Measurements from ENCODE around the gene FKBP10. TPM values are rescaled to one million over a fixed set of nuclear protein-coding genes. Genes with fewer than 3 reads are reported as not detected.

Gene FKBP10
- total and polyA plus RNA-seq, 2 donors: 84.5 to 166 TPM

DNA sequence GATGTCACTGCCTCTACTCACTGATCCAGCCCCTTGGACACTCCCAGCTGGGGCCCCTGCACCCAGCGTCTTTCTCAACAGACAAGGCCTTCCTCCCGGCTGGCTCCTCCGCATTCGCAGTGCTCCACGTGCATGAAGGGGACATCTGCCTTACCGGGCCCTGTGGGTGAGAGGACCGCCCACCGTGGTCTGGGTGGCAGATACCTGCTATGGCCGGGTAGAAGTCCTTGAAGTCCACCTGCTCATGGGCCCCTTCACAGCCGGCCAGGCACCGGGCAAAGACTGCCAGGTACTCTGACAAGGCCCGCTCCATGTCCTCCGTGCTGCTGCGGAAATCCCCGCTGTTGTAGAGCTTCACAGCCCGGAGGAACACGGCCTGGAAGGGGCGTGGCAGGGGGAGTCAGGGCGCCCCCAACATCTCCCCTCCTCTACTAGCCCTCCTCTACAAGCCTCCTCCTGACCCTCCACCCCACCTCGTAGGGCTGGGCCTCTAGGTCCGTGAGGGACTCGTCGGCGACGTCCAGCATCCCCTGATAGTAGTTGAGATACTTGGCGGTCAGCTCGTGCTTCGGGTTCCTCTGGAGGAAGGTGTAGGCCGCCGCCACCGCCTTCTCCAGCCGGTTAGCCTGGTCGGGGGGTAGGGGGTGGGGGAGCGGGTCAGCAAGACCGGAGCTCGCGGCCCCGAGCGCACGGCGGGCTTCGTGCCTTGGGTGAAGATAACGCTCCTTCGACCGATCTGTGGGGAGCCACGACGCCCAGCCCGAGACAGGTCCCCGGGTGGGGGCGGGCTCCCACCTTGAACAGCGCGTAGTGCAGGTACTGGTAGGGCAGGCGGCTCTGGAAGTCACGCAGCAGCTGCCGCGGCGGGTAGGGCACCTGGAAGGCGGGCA is 1.9 kb upstream of the FKBP10 start:
- 18% methylated on average over 58 of the region's 58 CpGs for WGBS
- Histone ChIP-seq H3K4me1 (ENCODE audit: insufficient read depth) (no peaks in the 10 kb centered on the region), H3K36me3 (ENCODE audit: insufficient read depth) (no peaks in the 10 kb centered on the region), H3K4me3 (ENCODE audit: low read depth, low read length) (peak overlapping the region; percentile 83), H3K27ac (ENCODE audit: low read depth) (peak overlapping the region; percentile 55)
- no peak for DNase-seq (ENCODE audit: extremely low spot score)

DNA sequence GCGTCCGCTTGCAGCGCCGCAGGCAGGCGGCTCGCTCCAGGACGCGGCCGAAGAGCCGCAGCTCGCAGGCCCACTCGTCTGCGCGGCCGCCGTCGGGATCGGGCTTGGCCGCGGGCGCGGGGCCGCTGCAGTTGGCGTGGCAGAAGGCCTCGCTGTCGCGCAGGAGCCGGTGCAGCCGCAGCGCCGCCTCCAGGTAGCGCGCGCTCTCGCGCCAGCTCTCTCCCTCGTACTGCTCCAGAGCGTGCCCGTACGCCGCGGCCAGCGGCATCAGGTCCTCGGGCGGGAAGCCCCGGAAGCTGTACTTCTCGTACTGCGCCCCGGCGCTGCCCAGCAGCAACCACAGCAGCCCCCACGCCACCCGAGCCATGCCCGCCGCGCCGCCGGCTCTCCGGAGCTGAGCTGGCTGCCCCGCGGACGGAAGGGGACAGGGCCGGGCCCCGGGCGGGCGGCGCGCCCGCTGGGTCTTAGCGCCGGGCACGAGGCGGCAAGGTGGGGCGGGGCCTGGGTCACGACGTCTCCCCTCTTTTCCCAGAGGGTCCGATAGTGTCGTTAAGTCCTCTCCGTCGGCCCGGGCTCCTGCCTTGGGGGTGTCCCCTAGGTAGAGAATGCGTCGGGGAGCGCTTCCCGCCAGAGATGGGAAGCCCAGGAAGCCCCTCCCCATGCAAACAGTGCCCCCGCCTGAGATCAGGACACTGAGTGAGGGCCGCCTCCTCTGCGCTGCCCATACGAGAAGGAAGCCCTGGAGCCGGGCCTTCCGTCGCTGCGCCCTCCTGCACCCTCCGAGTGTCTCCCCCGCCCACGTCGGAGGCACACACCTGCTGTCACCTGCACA is 1.0 kb upstream of the FKBP10 start, which contains the start of gene P3H4:
Gene P3H4 (minus strand): TSS at position 401 of the 832 bp plus-strand sequence. CDS start 34 bp downstream, at position 367.
- Histone ChIP-seq H3K4me1 (ENCODE audit: insufficient read depth) (no peaks in the 10 kb centered on the region), H3K27ac (ENCODE audit: low read depth) (peak within 1 kb of the TSS; percentile 55), H3K36me3 (ENCODE audit: insufficient read depth) (no peaks in the 10 kb centered on the region), H3K4me3 (ENCODE audit: low read depth, low read length) (peak within 1 kb of the TSS; percentile 83)
- DNase-seq (ENCODE audit: extremely low spot score): no peak
- WGBS: under 1% methylated on average over 96 of the region's 96 CpGs

DNA sequence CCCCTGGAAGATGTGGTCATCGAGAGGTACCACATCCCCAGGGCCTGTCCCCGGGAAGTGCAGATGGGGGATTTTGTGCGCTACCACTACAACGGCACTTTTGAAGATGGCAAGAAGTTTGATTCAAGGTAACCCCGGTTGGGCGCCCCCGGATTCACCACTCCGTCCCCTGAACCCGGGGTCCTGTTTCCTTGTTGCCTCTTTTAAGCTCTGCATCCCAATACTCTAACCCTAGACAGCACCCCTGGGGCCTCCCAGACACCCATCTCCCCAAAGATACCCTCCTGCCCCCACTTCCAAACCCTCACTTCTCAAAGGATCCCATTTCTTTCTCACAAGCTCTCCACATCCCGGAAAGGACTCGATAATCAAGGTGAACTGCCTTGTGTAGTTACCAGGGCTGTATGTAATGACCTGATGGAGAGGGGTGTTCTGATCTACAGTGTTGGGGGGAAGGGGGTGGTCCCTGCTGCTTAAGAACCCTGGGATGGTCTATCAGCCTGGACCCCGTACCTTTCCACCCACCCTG is 412 bp downstream of the FKBP10 start:
- Histone ChIP-seq H3K27ac (ENCODE audit: low read depth) (peak overlapping the region; percentile 51), H3K4me1 (ENCODE audit: insufficient read depth) (no peaks in the 10 kb centered on the region), H3K4me3 (ENCODE audit: low read depth, low read length) (peak overlapping the region; percentile 83), H3K36me3 (ENCODE audit: insufficient read depth) (no peaks in the 10 kb centered on the region)
- WGBS: 20% methylated on average over 12 of the region's 12 CpGs
- DNase-seq (ENCODE audit: extremely low spot score): no peak

DNA sequence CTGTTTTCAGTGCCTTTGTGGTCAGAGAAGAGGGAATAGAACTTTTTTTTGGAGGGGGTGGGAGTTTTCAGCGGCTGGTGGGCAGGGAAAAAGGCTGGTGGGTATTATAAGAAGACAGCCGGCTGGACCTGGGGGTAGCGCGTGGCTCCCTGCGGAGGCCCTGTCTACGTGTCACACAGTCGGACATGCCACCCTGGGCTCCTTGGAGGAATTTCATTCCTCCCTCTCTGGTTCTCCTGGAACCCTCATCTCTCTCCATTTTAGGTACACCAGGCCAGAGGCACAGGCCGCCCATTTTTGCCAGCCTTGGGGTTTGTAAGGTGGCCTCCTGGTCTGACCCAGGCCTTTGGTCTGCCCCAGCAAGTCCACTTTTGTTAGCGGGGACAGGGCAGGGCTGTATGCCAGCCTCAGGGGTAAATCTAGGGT is 908 bp downstream of the FKBP10 start:
- H3K27ac ChIP-seq (ENCODE audit: low read depth): no peak overlapping the region
- no peaks in the 10 kb centered on the region for H3K36me3 ChIP-seq (ENCODE audit: insufficient read depth)
- DNase-seq (ENCODE audit: extremely low spot score): no peak
- no peaks in the 10 kb centered on the region for H3K4me1 ChIP-seq (ENCODE audit: insufficient read depth)
- 48% methylated on average over 9 of the region's 9 CpGs for WGBS
- peak overlapping the region; percentile 83 for H3K4me3 ChIP-seq (ENCODE audit: low read depth, low read length)

- H3K4me3 ChIP-seq (ENCODE audit: low read depth, low read length): no peak overlapping the region
- no peaks in the 10 kb centered on the region for H3K4me1 ChIP-seq (ENCODE audit: insufficient read depth)
Measured at GRCh38 chr17:41814195-41814594, 1.4 kb downstream of the FKBP10 start.

GRCh38 chr17:41816637-41817320 is 4.0 kb downstream of the FKBP10 start:
- H3K27ac ChIP-seq (ENCODE audit: low read depth): no peak overlapping the region
- no peak overlapping the region for H3K4me3 ChIP-seq (ENCODE audit: low read depth, low read length)
- no peak for DNase-seq (ENCODE audit: extremely low spot score)
- no peaks in the 10 kb centered on the region for H3K36me3 ChIP-seq (ENCODE audit: insufficient read depth)
- no peaks in the 10 kb centered on the region for H3K4me1 ChIP-seq (ENCODE audit: insufficient read depth)
- 93% methylated on average over 23 of the region's 23 CpGs for WGBS

More at GRCh38 chr17:41814195-41814594, 1.4 kb downstream of the FKBP10 start:
- H3K36me3 ChIP-seq (ENCODE audit: insufficient read depth): no peaks in the 10 kb centered on the region
- H3K27ac ChIP-seq (ENCODE audit: low read depth): no peak overlapping the region
- 25% methylated on average over 1 of the region's 1 CpG for WGBS
- no peak for DNase-seq (ENCODE audit: extremely low spot score)

GRCh38 chr17:41818024-41818423 is 5.2 kb downstream of the FKBP10 start:
- WGBS: 96% methylated on average over 20 of the region's 20 CpGs
- Histone ChIP-seq H3K4me1 (ENCODE audit: insufficient read depth) (no peaks in the 10 kb centered on the region), H3K36me3 (ENCODE audit: insufficient read depth) (no peaks in the 10 kb centered on the region), H3K27ac (ENCODE audit: low read depth) (no peak overlapping the region), H3K4me3 (ENCODE audit: low read depth, low read length) (no peak overlapping the region)
- DNase-seq (ENCODE audit: extremely low spot score): no peak

DNA sequence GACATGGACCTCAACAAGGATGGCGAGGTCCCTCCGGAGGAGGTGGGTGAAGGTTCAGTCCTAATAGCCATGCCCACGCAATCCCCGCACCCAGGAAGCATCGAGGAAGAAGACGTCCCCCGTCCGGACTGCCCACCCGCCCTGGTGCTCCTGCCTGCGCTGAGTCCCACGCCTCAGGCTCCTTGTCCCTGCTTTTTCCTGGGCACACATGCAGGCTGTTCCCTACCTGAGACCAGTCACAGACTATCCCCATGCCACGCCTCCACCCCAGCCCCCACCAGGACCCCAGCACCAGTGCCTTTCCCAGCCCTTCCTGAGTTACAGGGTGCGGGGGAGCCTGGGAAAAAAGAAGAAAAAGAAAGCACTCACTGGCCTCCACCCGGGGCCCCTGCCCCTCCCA is 9.0 kb downstream of the FKBP10 start:
- Histone ChIP-seq H3K36me3 (ENCODE audit: insufficient read depth) (peaks cover 3% of the 10 kb centered on the region), H3K4me3 (ENCODE audit: low read depth, low read length) (no peak overlapping the region), H3K4me1 (ENCODE audit: insufficient read depth) (no peaks in the 10 kb centered on the region), H3K27ac (ENCODE audit: low read depth) (no peak overlapping the region)
- DNase-seq (ENCODE audit: extremely low spot score): no peak
- 88% methylated on average over 14 of the region's 14 CpGs for WGBS

DNA sequence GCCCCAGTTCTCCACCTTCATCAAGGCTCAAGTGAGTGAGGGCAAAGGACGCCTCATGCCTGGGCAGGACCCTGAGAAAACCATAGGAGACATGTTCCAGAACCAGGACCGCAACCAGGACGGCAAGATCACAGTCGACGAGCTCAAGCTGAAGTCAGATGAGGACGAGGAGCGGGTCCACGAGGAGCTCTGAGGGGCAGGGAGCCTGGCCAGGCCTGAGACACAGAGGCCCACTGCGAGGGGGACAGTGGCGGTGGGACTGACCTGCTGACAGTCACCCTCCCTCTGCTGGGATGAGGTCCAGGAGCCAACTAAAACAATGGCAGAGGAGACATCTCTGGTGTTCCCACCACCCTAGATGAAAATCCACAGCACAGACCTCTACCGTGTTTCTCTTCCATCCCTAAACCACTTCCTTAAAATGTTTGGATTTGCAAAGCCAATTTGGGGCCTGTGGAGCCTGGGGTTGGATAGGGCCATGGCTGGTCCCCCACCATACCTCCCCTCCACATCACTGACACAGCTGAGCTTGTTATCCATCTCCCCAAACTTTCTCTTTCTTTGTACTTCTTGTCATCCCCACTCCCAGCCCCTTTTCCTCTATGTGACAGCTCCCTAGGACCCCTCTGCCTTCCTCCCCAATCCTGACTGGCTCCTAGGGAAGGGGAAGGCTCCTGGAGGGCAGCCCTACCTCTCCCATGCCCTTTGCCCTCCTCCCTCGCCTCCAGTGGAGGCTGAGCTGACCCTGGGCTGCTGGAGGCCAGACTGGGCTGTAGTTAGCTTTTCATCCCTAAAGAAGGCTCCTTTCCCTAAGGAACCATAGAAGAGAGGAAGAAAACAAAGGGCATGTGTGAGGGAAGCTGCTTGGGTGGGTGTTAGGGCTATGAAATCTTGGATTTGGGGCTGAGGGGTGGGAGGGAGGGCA is 9.7 kb downstream of the FKBP10 start:
- Histone ChIP-seq H3K36me3 (ENCODE audit: insufficient read depth) (peaks cover 3% of the 10 kb centered on the region), H3K4me3 (ENCODE audit: low read depth, low read length) (no peak overlapping the region), H3K27ac (ENCODE audit: low read depth) (no peak overlapping the region), H3K4me1 (ENCODE audit: insufficient read depth) (no peaks in the 10 kb centered on the region)
- no peak for DNase-seq (ENCODE audit: extremely low spot score)
- WGBS: 72% methylated on average over 12 of the region's 12 CpGs

- Histone ChIP-seq H3K27ac (ENCODE audit: low read depth) (no peak overlapping the region), H3K4me1 (ENCODE audit: insufficient read depth) (no peaks in the 10 kb centered on the region), H3K4me3 (ENCODE audit: low read depth, low read length) (no peak overlapping the region), H3K36me3 (ENCODE audit: insufficient read depth) (peaks cover 3% of the 10 kb centered on the region)
- 81% methylated on average over 1 of the region's 1 CpG for WGBS
- DNase-seq (ENCODE audit: extremely low spot score): no peak
Measured at GRCh38 chr17:41823141-41823524, 10.3 kb downstream of the FKBP10 start.

GRCh38 chr17:41823580-41823979 is 10.8 kb downstream of the FKBP10 start:
- no peak overlapping the region for H3K27ac ChIP-seq (ENCODE audit: low read depth)
- no peaks in the 10 kb centered on the region for H3K4me1 ChIP-seq (ENCODE audit: insufficient read depth)
- DNase-seq (ENCODE audit: extremely low spot score): no peak
- no peak overlapping the region for H3K4me3 ChIP-seq (ENCODE audit: low read depth, low read length)
- H3K36me3 ChIP-seq (ENCODE audit: insufficient read depth): peaks cover 3% of the 10 kb centered on the region
- 85% methylated on average over 7 of the region's 7 CpGs for WGBS

GRCh38 chr17:41824086-41824485 is 11.3 kb downstream of the FKBP10 start:
- Histone ChIP-seq H3K36me3 (ENCODE audit: insufficient read depth) (peaks cover 3% of the 10 kb centered on the region), H3K4me1 (ENCODE audit: insufficient read depth) (no peaks in the 10 kb centered on the region), H3K4me3 (ENCODE audit: low read depth, low read length) (no peak overlapping the region), H3K27ac (ENCODE audit: low read depth) (no peak overlapping the region)
- DNase-seq (ENCODE audit: extremely low spot score): no peak
- 42% methylated on average over 7 of the region's 7 CpGs for WGBS
